BJ (cell line): Measurements from ENCODE around the gene SMIM45.

Experiments
- CTCF ChIA-PET: fragments of 350-600 bp; formaldehyde crosslinking; extraction: SDS; loops from one replicate; lab custom pipeline; 2021; ENCODE audit warnings: antibody characterized with exemption, inconsistent platforms; lab: Yijun Ruan, JAX
- POLR2A ChIA-PET: fragments of 300-600 bp; sonication (Branson Sonifier 250); formaldehyde crosslinking; extraction: SDS; loops from one replicate; lab custom pipeline; 2021; ENCODE audit warnings: antibody characterized with exemption; lab: Charles Lee
- DNase-seq: peaks from one replicate; pipeline ENCODE4 v3.0.0-alpha.2; 2011; ENCODE audit warnings: low read depth
- H3K27me3 ChIP-seq: 2 replicates; pipeline ENCODE4 v1.6.0; 2011; ENCODE audit warnings: low read length; ENCODE audit not compliant: control insufficient read depth, insufficient read depth
- H3K36me3 ChIP-seq: 2 replicates; pipeline ENCODE4 v1.5.1; 2011; ENCODE audit warnings: low read length; ENCODE audit not compliant: control insufficient read depth, insufficient read depth
- H3K4me3 ChIP-seq: 2 replicates; pipeline ENCODE4 v1.5.1; 2011; ENCODE audit warnings: low read depth, mild to moderate bottlenecking, control low read depth, low read length
- CTCF ChIP-seq: IDR thresholded peaks from 2 replicates; pipeline ENCODE4 v1.5.1; 2011; ENCODE audit warnings: low read depth, mild to moderate bottlenecking, control low read depth, inconsistent platforms, low read length, moderate library complexity; ENCODE audit not compliant: insufficient read depth

Gene SMIM45

GRCh38 chr22:41906822-41907221, 45.1 kb upstream of the SMIM45 start:
- no peak for TF ChIP-seq CTCF
- ChIA-PET CTCF (interaction anchor here (1.5 kb wide), 1 partner anchor 17 kb away, joined by 3 read pairs; no protein-coding TSS in a partner anchor), POLR2A (no interaction called here)
- Histone ChIP-seq H3K4me3 (no peak overlapping the region), H3K27me3 (peaks cover 9% of the 10 kb centered on the region), H3K36me3 (peaks cover 22% of the 10 kb centered on the region)
- DNase-seq = no peak

- TF ChIP-seq CTCF = no peak
- H3K36me3 ChIP-seq = peaks cover 18% of the 10 kb centered on the region
- POLR2A ChIA-PET = no interaction called here
- DNase-seq = no peak
- no peak overlapping the region for H3K4me3 ChIP-seq
- peaks cover 17% of the 10 kb centered on the region for H3K27me3 ChIP-seq
- CTCF ChIA-PET = interaction anchor here (1.3 to 1.5 kb wide), 3 partner anchors 16 to 33 kb away, joined by 3 to 7 read pairs (median 4); partner anchors contain the start of gene TNFRSF13C
These were observed 44.2 kb upstream of the SMIM45 start for GRCh38 chr22:41907436-41908401.

GRCh38 chr22:41908411-41909309, 43.3 kb upstream of the SMIM45 start:
- DNase-seq = no peak
- peaks cover 14% of the 10 kb centered on the region for H3K36me3 ChIP-seq
- CTCF ChIA-PET = interaction anchor here (0.6 to 1.3 kb wide), 3 partner anchors 17 to 32 kb away, joined by 3 to 7 read pairs (median 4); partner anchors contain the start of gene TNFRSF13C
- no peak for TF ChIP-seq CTCF
- H3K4me3 ChIP-seq = no peak overlapping the region
- peaks cover 24% of the 10 kb centered on the region for H3K27me3 ChIP-seq
- POLR2A ChIA-PET = interaction anchor here (0.7 kb wide), 1 partner anchor 150 kb away, joined by 3 read pairs; no protein-coding TSS in a partner anchor

- TF ChIP-seq CTCF = no peak
- peaks cover 10% of the 10 kb centered on the region for H3K36me3 ChIP-seq
- DNase-seq = no peak
- ChIA-PET CTCF (interaction anchor here (0.6 kb wide), 1 partner anchor 27 kb away, joined by 3 read pairs; no protein-coding TSS in a partner anchor), POLR2A (no interaction called here)
- peaks cover 26% of the 10 kb centered on the region for H3K27me3 ChIP-seq
- H3K4me3 ChIP-seq = no peak overlapping the region
These were observed 42.5 kb upstream of the SMIM45 start for GRCh38 chr22:41909310-41910049.
